Thyroid gland (tissue), 4 donors: ENCODE data around the gene ADAMTSL1. TPM values are rescaled to one million over a fixed set of nuclear protein-coding genes. Genes with fewer than 3 reads are reported as not detected.

Source experiments
- DNase-seq, 2 donors: peaks; one replicate each; pipeline ENCODE4 v3.0.0-alpha.2; 2019
- H3K27ac ChIP-seq, 3 donors: fragments of 200-600 bp; sonication (generic); 1 replicate in 2 of 3; 2 replicates in 1 of 3; pipeline ENCODE4 v1.5.1; 2016 to 2019; ENCODE audit warnings: mild to moderate bottlenecking in 1 of 3, moderate library complexity in 1 of 3
- H3K27me3 ChIP-seq: fragments of 200-600 bp; sonication (generic); one replicate; pipeline ENCODE4 v1.5.1; 2019
- H3K36me3 ChIP-seq, 2 donors: fragments of 200-600 bp; sonication (generic); one replicate each; pipeline ENCODE4 v1.5.1; 2016 to 2019
- H3K4me1 ChIP-seq, 2 donors: fragments of 200-600 bp; sonication (generic); one replicate each; pipeline ENCODE4 v1.5.1; 2017 to 2019
- H3K4me3 ChIP-seq, 3 donors: fragments of 200-600 bp; sonication (generic); replicated peaks in 1 of 3; 1 replicate in 2 of 3; 2 replicates in 1 of 3; pipeline ENCODE4 v1.5.1; 2016; ENCODE audit warnings: mild to moderate bottlenecking in 1 of 3
- H3K9me3 ChIP-seq: fragments of 200-600 bp; sonication (generic); one replicate; pipeline ENCODE4 v1.5.1; 2017
- POLR2A ChIP-seq, 2 donors: fragments of 450-650 bp; IDR thresholded peaks; one replicate each; pipeline ENCODE4 v1.6.1; 2017; ENCODE audit warnings: antibody characterized with exemption in 2 of 2, mild to moderate bottlenecking in 2 of 2, moderate library complexity in 1 of 2
- WGBS, 2 donors: methylation state at CpG; one replicate each; pipeline ENCODE4 v1.1.5; 2017; 5-methylcytosine and 5-hydroxymethylcytosine counted together
- intact Hi-C: fragments of 100-400 bp; cut with DNase I; formaldehyde crosslinking; loops from one replicate; pipeline ENCODE4 v1.15.1; 2023
- total RNA-seq, 4 donors: library from RNA; depleted of rRNA; stranded (reverse); fragments of >200 nt; gene quantifications; one replicate each; pipeline ENCODE4 v1.2.3, GENCODE V29; 2016
- TF ChIP-seq, protein P1 (sequence below), 6 experiments: fragments of 200-600 bp in 3 of 6; fragments of 450-650 bp in 3 of 6; sonication (generic) in 3 of 6; IDR thresholded peaks; one replicate each; pipeline ENCODE4 v1.5.1; 2016 to 2019; ENCODE audit warnings: antibody characterized with exemption in 6 of 6, mild to moderate bottlenecking in 2 of 6, inconsistent platforms in 1 of 6, moderate library complexity in 1 of 6

Gene ADAMTSL1
- total RNA-seq, 4 donors from 2014 or later = 1.6 to 9.0 (median 4.8) TPM

DNA sequence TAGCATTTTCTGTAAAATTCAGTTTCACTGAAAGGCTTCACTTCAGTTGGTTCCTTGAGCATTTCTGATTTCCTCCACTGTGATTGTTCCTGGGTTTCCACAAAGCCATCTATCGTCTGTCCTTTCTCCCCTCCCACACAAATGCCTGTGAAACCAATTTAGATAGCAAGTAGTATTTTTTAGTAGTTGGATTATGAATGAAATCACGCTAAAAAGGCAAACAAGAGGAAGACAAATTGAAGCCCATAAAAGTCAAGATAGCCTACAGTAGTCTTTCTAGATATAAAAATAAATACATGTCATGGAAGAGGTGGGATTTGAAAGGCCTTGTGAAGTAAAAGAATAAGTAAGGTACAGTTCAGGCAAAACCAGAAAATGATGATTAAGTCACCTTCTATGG, 162.8 kb downstream of the ADAMTSL1 start:
- WGBS, 2 donors = 81 to 83% methylated on average over 2 of the region's 2 CpGs
- no peaks in the 10 kb centered on the region for H3K36me3 ChIP-seq

DNA sequence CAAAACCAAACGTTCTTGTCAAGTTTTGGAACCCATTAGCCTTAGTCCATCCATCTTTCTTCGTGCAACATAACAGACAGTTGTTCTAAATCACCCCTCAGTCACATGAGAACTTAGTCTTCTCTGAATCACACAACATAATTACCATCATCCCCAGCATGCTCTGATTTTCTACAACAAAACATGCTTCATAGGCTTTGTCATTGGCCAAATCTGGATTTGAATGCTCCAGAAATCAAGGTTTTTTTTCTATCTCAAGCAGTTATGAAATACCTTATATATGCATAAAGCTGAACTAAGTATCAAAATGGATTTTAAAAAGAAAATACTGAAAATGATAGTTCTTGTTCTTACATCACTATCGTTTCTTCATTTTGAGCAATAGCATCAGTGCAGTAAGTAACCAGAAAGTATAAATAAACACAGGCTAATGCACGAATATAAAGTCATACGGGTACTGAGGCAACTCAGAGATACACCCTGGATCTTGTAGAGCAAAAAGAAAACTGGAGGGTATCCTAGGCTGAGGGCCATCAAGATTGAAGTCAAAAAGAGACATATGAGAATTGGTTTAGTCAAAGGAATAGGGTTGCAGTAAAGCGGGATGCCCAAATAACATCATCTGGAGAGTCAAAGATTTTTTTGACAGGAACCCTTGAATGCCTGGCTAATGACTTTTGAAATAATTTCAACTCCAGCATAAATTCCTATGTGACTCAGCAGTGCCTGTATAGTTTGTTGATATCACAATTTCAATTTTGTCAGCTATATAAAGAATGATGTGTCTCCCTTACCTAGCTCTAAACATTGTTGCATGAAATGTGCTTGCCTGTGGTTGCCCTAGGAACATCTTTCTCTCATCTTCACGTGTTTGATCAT, 164.7 kb downstream of the ADAMTSL1 start:
- DNase-seq = no peak
- intact Hi-C loops = no loop called here
- no peak overlapping the region for H3K27ac ChIP-seq
- no peaks in the 10 kb centered on the region for H3K4me1 ChIP-seq
- no peak overlapping the region for H3K4me3 ChIP-seq
- no peaks in the 10 kb centered on the region for H3K36me3 ChIP-seq
- WGBS, 2 donors = 80 to 83% methylated on average over 7 of the region's 7 CpGs
- no peaks in the 10 kb centered on the region for H3K9me3 ChIP-seq
- no peaks in the 10 kb centered on the region for H3K27me3 ChIP-seq
- TF ChIP-seq, protein P1, sequence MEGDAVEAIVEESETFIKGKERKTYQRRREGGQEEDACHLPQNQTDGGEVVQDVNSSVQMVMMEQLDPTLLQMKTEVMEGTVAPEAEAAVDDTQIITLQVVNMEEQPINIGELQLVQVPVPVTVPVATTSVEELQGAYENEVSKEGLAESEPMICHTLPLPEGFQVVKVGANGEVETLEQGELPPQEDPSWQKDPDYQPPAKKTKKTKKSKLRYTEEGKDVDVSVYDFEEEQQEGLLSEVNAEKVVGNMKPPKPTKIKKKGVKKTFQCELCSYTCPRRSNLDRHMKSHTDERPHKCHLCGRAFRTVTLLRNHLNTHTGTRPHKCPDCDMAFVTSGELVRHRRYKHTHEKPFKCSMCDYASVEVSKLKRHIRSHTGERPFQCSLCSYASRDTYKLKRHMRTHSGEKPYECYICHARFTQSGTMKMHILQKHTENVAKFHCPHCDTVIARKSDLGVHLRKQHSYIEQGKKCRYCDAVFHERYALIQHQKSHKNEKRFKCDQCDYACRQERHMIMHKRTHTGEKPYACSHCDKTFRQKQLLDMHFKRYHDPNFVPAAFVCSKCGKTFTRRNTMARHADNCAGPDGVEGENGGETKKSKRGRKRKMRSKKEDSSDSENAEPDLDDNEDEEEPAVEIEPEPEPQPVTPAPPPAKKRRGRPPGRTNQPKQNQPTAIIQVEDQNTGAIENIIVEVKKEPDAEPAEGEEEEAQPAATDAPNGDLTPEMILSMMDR (IDR thresholded peaks at IDR 0.05) = no peak
- no peak for TF ChIP-seq POLR2A (IDR thresholded peaks at IDR 0.05)

More for the DNA sequence above, 162.8 kb downstream of the ADAMTSL1 start:
- H3K27ac ChIP-seq = no peak overlapping the region
- H3K4me3 ChIP-seq = no peak overlapping the region
- H3K9me3 ChIP-seq = no peaks in the 10 kb centered on the region
- intact Hi-C loops = no loop called here
- H3K4me1 ChIP-seq = peaks cover 0 to 2% of the 10 kb centered on the region in 2 donors
- TF ChIP-seq, protein P1 (IDR thresholded peaks at IDR 0.05) = no peak
- no peak for TF ChIP-seq POLR2A (IDR thresholded peaks at IDR 0.05)
- DNase-seq = no peak
- no peaks in the 10 kb centered on the region for H3K27me3 ChIP-seq

DNA sequence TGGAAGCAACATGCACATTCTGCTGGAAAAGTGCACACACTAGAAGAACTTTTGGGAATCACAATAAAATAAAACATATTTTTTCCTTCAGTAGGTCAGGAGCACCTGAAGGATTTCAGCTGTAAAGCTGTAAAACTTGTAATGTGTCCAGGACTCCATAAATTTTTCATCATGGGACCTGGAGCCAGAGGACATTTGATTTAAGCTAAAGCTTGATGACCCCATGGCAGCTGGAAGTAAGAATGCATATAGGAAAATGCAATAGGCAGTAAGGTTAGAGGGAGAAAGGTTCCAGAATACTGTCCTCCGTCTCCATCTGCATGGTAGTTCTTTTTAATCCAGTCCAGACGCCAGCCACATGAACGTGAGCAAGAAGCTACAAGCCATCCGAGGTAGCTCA, 166.0 kb downstream of the ADAMTSL1 start:
- WGBS, 2 donors = 90 to 95% methylated on average over 4 of the region's 4 CpGs
- DNase-seq = no peak
- intact Hi-C loops = no loop called here
- no peaks in the 10 kb centered on the region for H3K9me3 ChIP-seq
- H3K4me1 ChIP-seq = no peaks in the 10 kb centered on the region
- H3K36me3 ChIP-seq = no peaks in the 10 kb centered on the region
- TF ChIP-seq POLR2A (IDR thresholded peaks at IDR 0.05) = no peak
- no peak overlapping the region for H3K27ac ChIP-seq
- no peaks in the 10 kb centered on the region for H3K27me3 ChIP-seq
- no peak overlapping the region for H3K4me3 ChIP-seq

DNA sequence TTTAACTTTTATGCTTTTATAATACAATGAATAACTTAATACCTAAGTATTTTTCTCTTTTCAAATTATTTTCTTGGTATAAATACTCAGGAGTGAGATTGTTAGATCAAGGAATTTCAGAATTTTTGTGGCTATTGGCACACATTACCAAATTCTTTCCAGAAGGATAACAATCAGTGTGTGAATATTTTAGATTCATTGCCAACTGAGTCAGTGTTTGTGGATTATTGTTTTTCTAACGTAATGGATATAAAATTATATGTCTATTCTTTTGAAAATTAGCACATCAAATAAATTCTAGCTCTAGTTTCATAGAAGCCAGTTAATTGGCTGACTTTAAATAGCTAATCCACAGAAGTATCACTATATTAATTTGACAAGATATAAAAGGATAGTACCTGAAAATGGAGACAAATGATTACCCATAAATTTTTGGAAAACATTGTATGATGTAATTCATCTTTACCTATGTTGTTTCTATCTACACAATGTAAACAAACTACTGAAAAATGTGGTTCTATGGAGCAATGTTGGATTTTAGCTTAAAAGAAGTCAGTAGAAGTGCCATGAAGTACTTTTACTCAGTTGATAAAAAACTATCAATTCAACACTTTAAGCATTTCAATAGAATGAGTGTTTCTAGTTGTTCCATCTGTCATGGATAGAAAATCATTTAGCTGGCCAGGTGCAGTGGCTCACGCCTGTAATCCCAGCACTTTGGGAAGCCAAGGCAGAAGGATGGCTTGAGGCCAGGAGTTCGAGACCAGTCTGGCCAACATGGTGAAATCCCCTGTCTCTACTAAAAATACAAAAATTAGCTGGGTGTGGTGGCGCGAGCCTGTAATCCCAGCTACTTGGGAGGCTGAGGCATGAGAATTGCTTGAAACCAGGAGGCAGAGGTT, 185.1 kb downstream of the ADAMTSL1 start:
- Histone ChIP-seq H3K9me3 (no peaks in the 10 kb centered on the region), H3K4me3 (no peak overlapping the region), H3K36me3 (no peaks in the 10 kb centered on the region), H3K4me1 (no peaks in the 10 kb centered on the region), H3K27me3 (no peaks in the 10 kb centered on the region), H3K27ac (no peak overlapping the region)
- 85 to 89% methylated on average over 5 of the region's 5 CpGs for WGBS, 2 donors
- intact Hi-C loops = no loop called here
- DNase-seq = no peak
- no peak for TF ChIP-seq POLR2A (IDR thresholded peaks at IDR 0.05)
- TF ChIP-seq, protein P1 (IDR thresholded peaks at IDR 0.05) = no peak

DNA sequence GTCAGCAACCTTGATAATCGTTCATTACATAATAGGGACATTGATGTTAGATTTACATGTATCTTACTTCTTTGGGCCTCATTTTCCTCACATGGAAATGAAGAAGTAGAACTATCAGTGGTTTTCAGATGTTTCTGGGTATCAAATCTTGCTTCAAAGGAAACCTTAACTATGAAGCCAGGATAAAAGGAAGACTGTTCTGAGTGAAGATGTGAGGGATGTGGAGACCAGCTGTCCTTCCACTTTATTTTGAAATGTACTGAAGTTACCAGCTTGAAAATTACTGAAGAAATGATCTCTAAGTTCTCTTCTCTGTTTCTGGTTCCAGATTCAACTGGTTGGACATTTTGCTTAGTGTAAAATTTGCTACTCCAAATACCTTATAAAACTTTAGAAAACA, 186.0 kb downstream of the ADAMTSL1 start:
- Histone ChIP-seq H3K36me3 (no peaks in the 10 kb centered on the region), H3K4me3 (no peak overlapping the region), H3K27me3 (no peaks in the 10 kb centered on the region), H3K4me1 (no peaks in the 10 kb centered on the region), H3K27ac (no peak overlapping the region), H3K9me3 (no peaks in the 10 kb centered on the region)
- WGBS, 2 donors = 95 to 96% methylated on average over 1 of the region's 1 CpG
- no peak for DNase-seq
- no peak for TF ChIP-seq POLR2A (IDR thresholded peaks at IDR 0.05)
- TF ChIP-seq, protein P1 (IDR thresholded peaks at IDR 0.05) = no peak
- intact Hi-C loops = no loop called here
